GM12878 (cell line): ENCODE results near the gene WDR53.

Experiments
- CHD2 ChIP-seq: IDR thresholded peaks from 2 replicates; pipeline ENCODE4 v1.6.1; 2011; ENCODE audit warnings: low read depth, low read length, improper control_type of control experiment, borderline replicate concordance
- FOS ChIP-seq: IDR thresholded peaks from 3 replicates; pipeline ENCODE4 v1.6.1; 2011; ENCODE audit warnings: borderline replicate concordance; ENCODE audit not compliant: insufficient read length; ENCODE audit errors: extremely low read depth
- NR2F1 ChIP-seq: fragments of 450-650 bp; conservative IDR thresholded peaks from 2 replicates; pipeline ENCODE4 v1.6.1; 2017; ENCODE audit warnings: mild to moderate bottlenecking
- POLR2AphosphoS5 ChIP-seq: IDR thresholded peaks from 2 replicates; pipeline ENCODE4 v1.6.1; 2011; ENCODE audit warnings: mild to moderate bottlenecking, low read length, inconsistent platforms
- TF ChIP-seq, protein P1 (sequence below), 3 experiments: IDR thresholded peaks in 2 of 3; conservative IDR thresholded peaks in 1 of 3; 2 replicates each; pipeline ENCODE4 v1.5.1; 2011; ENCODE audit warnings: low read depth in 3 of 3, low read length in 3 of 3, mild to moderate bottlenecking in 3 of 3, control low read depth in 2 of 3, moderate library complexity in 2 of 3, inconsistent platforms in 1 of 3, mixed read lengths in 1 of 3; ENCODE audit not compliant: control insufficient read depth in 2 of 3, insufficient read depth in 1 of 3; ENCODE audit errors: extremely low read depth in 1 of 3
- TF ChIP-seq, protein P2 (sequence below): IDR thresholded peaks from 2 replicates; pipeline ENCODE4 v1.6.1; 2012; ENCODE audit warnings: mild to moderate bottlenecking, low read depth, low read length

DNA sequence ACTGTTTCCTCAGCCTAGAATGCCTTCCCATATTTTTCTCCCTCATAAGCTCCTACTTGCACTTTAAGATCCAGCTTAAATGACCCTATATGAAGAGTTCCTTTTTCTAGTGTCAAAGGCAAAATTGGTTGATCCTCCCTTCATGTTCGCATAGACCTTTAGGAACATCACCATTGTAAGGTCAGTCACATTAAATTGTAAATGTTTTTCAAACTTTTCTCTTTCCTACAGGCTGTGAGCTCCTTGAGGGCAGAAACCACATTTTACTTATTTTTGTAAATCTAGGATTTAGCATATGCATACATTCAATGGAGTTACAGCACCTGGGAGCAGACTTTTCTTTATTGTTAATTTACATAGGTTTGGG, 54.0 kb downstream of the WDR53 start:
- TF ChIP-seq, protein P1, sequence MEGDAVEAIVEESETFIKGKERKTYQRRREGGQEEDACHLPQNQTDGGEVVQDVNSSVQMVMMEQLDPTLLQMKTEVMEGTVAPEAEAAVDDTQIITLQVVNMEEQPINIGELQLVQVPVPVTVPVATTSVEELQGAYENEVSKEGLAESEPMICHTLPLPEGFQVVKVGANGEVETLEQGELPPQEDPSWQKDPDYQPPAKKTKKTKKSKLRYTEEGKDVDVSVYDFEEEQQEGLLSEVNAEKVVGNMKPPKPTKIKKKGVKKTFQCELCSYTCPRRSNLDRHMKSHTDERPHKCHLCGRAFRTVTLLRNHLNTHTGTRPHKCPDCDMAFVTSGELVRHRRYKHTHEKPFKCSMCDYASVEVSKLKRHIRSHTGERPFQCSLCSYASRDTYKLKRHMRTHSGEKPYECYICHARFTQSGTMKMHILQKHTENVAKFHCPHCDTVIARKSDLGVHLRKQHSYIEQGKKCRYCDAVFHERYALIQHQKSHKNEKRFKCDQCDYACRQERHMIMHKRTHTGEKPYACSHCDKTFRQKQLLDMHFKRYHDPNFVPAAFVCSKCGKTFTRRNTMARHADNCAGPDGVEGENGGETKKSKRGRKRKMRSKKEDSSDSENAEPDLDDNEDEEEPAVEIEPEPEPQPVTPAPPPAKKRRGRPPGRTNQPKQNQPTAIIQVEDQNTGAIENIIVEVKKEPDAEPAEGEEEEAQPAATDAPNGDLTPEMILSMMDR (IDR thresholded peaks at IDR 0.05 in 2 of 3, conservative IDR thresholded peaks at IDR 0.05 in 1 of 3; ENCODE audit: control insufficient read depth in 2 of 3, extremely low read depth in 1 of 3, insufficient read depth in 1 of 3, low read depth in 3 of 3, low read length in 3 of 3), result no peak
- TF ChIP-seq FOS (no peak), CHD2 (no peak), NR2F1 (no peak), POLR2AphosphoS5 (no peak)
- TF ChIP-seq, protein P2, sequence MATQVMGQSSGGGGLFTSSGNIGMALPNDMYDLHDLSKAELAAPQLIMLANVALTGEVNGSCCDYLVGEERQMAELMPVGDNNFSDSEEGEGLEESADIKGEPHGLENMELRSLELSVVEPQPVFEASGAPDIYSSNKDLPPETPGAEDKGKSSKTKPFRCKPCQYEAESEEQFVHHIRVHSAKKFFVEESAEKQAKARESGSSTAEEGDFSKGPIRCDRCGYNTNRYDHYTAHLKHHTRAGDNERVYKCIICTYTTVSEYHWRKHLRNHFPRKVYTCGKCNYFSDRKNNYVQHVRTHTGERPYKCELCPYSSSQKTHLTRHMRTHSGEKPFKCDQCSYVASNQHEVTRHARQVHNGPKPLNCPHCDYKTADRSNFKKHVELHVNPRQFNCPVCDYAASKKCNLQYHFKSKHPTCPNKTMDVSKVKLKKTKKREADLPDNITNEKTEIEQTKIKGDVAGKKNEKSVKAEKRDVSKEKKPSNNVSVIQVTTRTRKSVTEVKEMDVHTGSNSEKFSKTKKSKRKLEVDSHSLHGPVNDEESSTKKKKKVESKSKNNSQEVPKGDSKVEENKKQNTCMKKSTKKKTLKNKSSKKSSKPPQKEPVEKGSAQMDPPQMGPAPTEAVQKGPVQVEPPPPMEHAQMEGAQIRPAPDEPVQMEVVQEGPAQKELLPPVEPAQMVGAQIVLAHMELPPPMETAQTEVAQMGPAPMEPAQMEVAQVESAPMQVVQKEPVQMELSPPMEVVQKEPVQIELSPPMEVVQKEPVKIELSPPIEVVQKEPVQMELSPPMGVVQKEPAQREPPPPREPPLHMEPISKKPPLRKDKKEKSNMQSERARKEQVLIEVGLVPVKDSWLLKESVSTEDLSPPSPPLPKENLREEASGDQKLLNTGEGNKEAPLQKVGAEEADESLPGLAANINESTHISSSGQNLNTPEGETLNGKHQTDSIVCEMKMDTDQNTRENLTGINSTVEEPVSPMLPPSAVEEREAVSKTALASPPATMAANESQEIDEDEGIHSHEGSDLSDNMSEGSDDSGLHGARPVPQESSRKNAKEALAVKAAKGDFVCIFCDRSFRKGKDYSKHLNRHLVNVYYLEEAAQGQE, result no peak
